ENCODE measurements around the gene HS3ST3A1. TPM values are rescaled to one million over a fixed set of nuclear protein-coding genes. Genes with fewer than 3 reads are reported as not detected.

The HS3ST3A1 gene
- total and polyA plus RNA-seq, 2 experiments from 2014 or later, result 1.2 to 1.5 TPM

DNA sequence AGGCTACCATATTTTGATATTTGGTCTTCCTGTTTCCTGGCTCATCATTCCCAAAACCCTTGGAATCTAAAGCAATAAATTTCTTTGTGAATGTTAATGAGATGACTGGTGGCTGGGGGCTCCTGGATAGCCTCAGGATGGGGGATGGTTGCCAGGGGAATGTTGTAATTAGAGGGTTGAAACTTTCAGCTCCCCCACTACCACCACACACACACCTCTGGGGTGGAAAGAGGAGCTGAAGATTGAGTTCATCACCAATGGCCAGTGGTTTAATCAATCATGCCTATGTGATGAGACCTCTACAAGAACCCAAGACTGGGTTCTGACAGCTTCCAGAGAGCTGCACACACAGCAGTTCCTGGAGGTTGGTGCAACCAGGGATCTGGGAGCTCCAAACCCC is 59.1 kb downstream of the HS3ST3A1 start:
- Histone ChIP-seq H3K4me3 (no peak overlapping the region), H3K4me2 (no peak overlapping the region), H3K4me1 (ENCODE audit: insufficient read depth) (no peaks in the 10 kb centered on the region), H3K9me3 (ENCODE audit: low read depth) (no peaks in the 10 kb centered on the region), H4K20me1 (ENCODE audit: insufficient read depth, poor library complexity, severe bottlenecking) (no peaks in the 10 kb centered on the region), H3K27ac (no peak overlapping the region), H3K27me3 (no peaks in the 10 kb centered on the region), H3K9me2 (replicated peaks; ENCODE audit: insufficient read depth) (no peaks in the 10 kb centered on the region), H3K36me3 (replicated peaks; ENCODE audit: insufficient read depth, low read depth) (no peaks in the 10 kb centered on the region), H2AFZ (no peak overlapping the region), H3K79me2 (no peaks in the 10 kb centered on the region)
- TF ChIP-seq EZH2phosphoT487 (IDR thresholded peaks at IDR 0.05; ENCODE audit: low read depth, severe bottlenecking, unreplicated experiment) (no peak), EZH2 (IDR thresholded peaks at IDR 0.05; ENCODE audit: borderline replicate concordance) (no peak)
- TF ChIP-seq, protein P1, sequence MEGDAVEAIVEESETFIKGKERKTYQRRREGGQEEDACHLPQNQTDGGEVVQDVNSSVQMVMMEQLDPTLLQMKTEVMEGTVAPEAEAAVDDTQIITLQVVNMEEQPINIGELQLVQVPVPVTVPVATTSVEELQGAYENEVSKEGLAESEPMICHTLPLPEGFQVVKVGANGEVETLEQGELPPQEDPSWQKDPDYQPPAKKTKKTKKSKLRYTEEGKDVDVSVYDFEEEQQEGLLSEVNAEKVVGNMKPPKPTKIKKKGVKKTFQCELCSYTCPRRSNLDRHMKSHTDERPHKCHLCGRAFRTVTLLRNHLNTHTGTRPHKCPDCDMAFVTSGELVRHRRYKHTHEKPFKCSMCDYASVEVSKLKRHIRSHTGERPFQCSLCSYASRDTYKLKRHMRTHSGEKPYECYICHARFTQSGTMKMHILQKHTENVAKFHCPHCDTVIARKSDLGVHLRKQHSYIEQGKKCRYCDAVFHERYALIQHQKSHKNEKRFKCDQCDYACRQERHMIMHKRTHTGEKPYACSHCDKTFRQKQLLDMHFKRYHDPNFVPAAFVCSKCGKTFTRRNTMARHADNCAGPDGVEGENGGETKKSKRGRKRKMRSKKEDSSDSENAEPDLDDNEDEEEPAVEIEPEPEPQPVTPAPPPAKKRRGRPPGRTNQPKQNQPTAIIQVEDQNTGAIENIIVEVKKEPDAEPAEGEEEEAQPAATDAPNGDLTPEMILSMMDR (IDR thresholded peaks at IDR 0.05; ENCODE audit: poor library complexity), result no peak
- no peak for DNase-seq (ENCODE audit: low spot score)

DNA sequence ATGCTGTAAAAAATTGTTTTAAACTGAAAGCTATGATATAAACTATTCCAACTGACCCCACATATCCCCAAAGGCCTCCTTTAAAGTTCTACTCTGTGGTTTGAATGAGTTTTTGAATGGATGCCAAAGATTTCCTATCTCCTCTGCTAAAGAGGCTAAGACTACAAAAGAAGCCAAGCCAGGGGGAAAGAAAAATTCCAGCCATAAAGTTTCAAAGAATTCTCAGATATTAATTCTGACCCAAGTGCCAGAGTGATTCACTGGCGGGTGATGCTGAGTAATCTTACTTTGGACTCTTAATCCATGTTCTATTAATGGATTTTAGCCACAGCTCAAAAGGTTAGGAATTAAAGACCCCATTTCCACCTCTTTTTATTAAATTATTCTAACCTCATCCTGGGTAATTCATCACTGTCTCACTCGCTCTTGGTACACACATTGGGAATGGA is 60.7 kb downstream of the HS3ST3A1 start:
- no peaks in the 10 kb centered on the region for H3K36me3 ChIP-seq (replicated peaks; ENCODE audit: insufficient read depth, low read depth)
- no peak overlapping the region for H3K4me2 ChIP-seq
- H3K27me3 ChIP-seq, result no peaks in the 10 kb centered on the region
- H3K9me2 ChIP-seq (replicated peaks; ENCODE audit: insufficient read depth), result no peaks in the 10 kb centered on the region
- H3K4me1 ChIP-seq (ENCODE audit: insufficient read depth), result no peaks in the 10 kb centered on the region
- peak; percentile 30 for DNase-seq (ENCODE audit: low spot score)
- no peaks in the 10 kb centered on the region for H4K20me1 ChIP-seq (ENCODE audit: insufficient read depth, poor library complexity, severe bottlenecking)
- H3K9me3 ChIP-seq (ENCODE audit: low read depth), result no peaks in the 10 kb centered on the region
- WGBS (ENCODE audit: low lambda C conversion rate, missing lambda C conversion rate), result 76% methylated on average over 2 of the region's 2 CpGs
- H3K4me3 ChIP-seq, result no peak overlapping the region
- H2AFZ ChIP-seq, result no peak overlapping the region
- peak overlapping the region; percentile 37 for H3K27ac ChIP-seq
- TF ChIP-seq, protein P1 (IDR thresholded peaks at IDR 0.05; ENCODE audit: poor library complexity), result no peak
- TF ChIP-seq EZH2phosphoT487 (IDR thresholded peaks at IDR 0.05; ENCODE audit: low read depth, severe bottlenecking, unreplicated experiment), result no peak
- no peak for TF ChIP-seq EZH2 (IDR thresholded peaks at IDR 0.05; ENCODE audit: borderline replicate concordance)
- H3K79me2 ChIP-seq, result no peaks in the 10 kb centered on the region

DNA sequence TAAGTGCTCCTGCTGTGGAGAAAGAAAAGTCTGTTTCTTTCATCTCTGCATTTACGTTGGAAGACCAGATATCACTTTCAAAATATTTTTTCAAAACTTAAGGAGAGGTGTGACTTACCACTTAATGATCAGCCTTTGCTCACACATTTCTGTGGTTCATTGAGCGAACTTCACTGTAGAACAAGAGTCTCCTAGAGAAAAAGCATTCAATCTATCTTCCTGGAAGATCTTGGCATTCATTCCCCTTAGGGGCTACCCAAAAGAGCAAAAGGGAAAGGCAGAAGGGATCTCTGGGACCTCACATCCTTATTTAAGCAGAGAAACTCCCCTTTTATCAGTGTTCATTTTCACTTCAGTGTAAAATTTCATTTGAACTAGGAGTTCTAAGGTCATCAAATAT is 61.2 kb downstream of the HS3ST3A1 start:
- no peak for DNase-seq (ENCODE audit: low spot score)
- Histone ChIP-seq H3K36me3 (replicated peaks; ENCODE audit: insufficient read depth, low read depth) (no peaks in the 10 kb centered on the region), H3K4me3 (no peak overlapping the region), H3K27me3 (no peaks in the 10 kb centered on the region), H3K4me2 (no peak overlapping the region), H2AFZ (no peak overlapping the region), H3K79me2 (no peaks in the 10 kb centered on the region), H3K27ac (no peak overlapping the region), H3K4me1 (ENCODE audit: insufficient read depth) (no peaks in the 10 kb centered on the region), H4K20me1 (ENCODE audit: insufficient read depth, poor library complexity, severe bottlenecking) (no peaks in the 10 kb centered on the region), H3K9me2 (replicated peaks; ENCODE audit: insufficient read depth) (no peaks in the 10 kb centered on the region), H3K9me3 (ENCODE audit: low read depth) (peaks cover under 1% of the 10 kb centered on the region)
- 67% methylated on average over 2 of the region's 2 CpGs for WGBS (ENCODE audit: low lambda C conversion rate, missing lambda C conversion rate)
- TF ChIP-seq EZH2 (IDR thresholded peaks at IDR 0.05; ENCODE audit: borderline replicate concordance) (no peak), EZH2phosphoT487 (IDR thresholded peaks at IDR 0.05; ENCODE audit: low read depth, severe bottlenecking, unreplicated experiment) (no peak)
- TF ChIP-seq, protein P1 (IDR thresholded peaks at IDR 0.05; ENCODE audit: poor library complexity), result no peak

DNA sequence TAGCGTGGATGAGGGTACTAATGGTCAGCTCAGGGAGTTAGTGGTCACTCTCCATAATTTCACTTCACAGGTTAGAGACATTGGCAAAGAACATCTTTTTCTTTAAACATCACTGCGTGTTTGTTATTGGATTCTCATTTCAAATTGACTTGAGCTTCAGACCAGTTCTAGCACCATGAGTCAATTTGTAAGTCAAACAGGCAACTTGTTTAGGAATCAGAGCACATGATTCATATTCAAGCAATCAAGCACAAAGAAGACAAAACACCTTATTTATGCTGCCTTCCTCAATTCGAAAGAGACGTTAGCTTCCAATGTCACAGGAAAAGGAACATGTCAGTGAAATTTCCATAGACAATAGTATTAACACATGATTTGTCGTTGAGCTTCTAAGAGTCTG is 62.3 kb downstream of the HS3ST3A1 start:
- H3K79me2 ChIP-seq, result no peaks in the 10 kb centered on the region

More for the DNA sequence above, 62.3 kb downstream of the HS3ST3A1 start:
- H3K27me3 ChIP-seq, result no peaks in the 10 kb centered on the region
- no peaks in the 10 kb centered on the region for H3K4me1 ChIP-seq (ENCODE audit: insufficient read depth)
- no peaks in the 10 kb centered on the region for H3K36me3 ChIP-seq (replicated peaks; ENCODE audit: insufficient read depth, low read depth)
- H4K20me1 ChIP-seq (ENCODE audit: insufficient read depth, poor library complexity, severe bottlenecking), result no peaks in the 10 kb centered on the region
- no peaks in the 10 kb centered on the region for H3K9me2 ChIP-seq (replicated peaks; ENCODE audit: insufficient read depth)
- no peak overlapping the region for H3K4me3 ChIP-seq
- H3K9me3 ChIP-seq (ENCODE audit: low read depth), result peaks cover 5% of the 10 kb centered on the region
- no peak overlapping the region for H2AFZ ChIP-seq
- no peak overlapping the region for H3K27ac ChIP-seq
- no peak for DNase-seq (ENCODE audit: low spot score)
- 97% methylated on average over 5 of the region's 5 CpGs for WGBS (ENCODE audit: low lambda C conversion rate, missing lambda C conversion rate)
- TF ChIP-seq EZH2phosphoT487 (IDR thresholded peaks at IDR 0.05; ENCODE audit: low read depth, severe bottlenecking, unreplicated experiment) (no peak), EZH2 (IDR thresholded peaks at IDR 0.05; ENCODE audit: borderline replicate concordance) (no peak)
- TF ChIP-seq, protein P1 (IDR thresholded peaks at IDR 0.05; ENCODE audit: poor library complexity), result no peak
- no peak overlapping the region for H3K4me2 ChIP-seq
